IMR-90 (cell line): Measurements from ENCODE around the gene ASXL3.

ENCODE experiments used
- CEBPB ChIP-seq: IDR thresholded peaks from 2 replicates; pipeline ENCODE4 v1.6.1; 2012; ENCODE audit warnings: low read depth, low read length, improper control_type of control experiment
- CHD1 ChIP-seq: IDR thresholded peaks from 2 replicates; pipeline ENCODE4 v1.6.1; 2012; ENCODE audit warnings: low read depth, low read length, improper control_type of control experiment
- CTCF ChIP-seq: conservative IDR thresholded peaks from 2 replicates; pipeline ENCODE4 v1.5.1; 2012; ENCODE audit warnings: mild to moderate bottlenecking, low read depth, low read length, improper control_type of control experiment
- ELK1 ChIP-seq: fragments of 150-350 bp; IDR thresholded peaks from 2 replicates; pipeline ENCODE4 v1.6.1; 2016; ENCODE audit warnings: low read depth, mild to moderate bottlenecking, low read length, moderate library complexity, borderline replicate concordance
- FOS ChIP-seq: fragments of 150-350 bp; IDR thresholded peaks from 2 replicates; pipeline ENCODE4 v1.6.1; 2016; ENCODE audit warnings: low read depth, low read length
- MAFK ChIP-seq: IDR thresholded peaks from 2 replicates; pipeline ENCODE4 v1.6.1; 2012; ENCODE audit warnings: low read depth, low read length, improper control_type of control experiment
- MAZ ChIP-seq: IDR thresholded peaks from 2 replicates; pipeline ENCODE4 v1.6.1; 2012; ENCODE audit warnings: low read depth, mild to moderate bottlenecking, low read length, improper control_type of control experiment, moderate library complexity, borderline replicate concordance
- MXI1 ChIP-seq: IDR thresholded peaks from 2 replicates; pipeline ENCODE4 v1.6.1; 2012; ENCODE audit warnings: low read depth, mild to moderate bottlenecking, low read length, moderate library complexity, borderline replicate concordance
- POLR2A ChIP-seq: IDR thresholded peaks from 2 replicates; pipeline ENCODE4 v1.6.1; 2012; ENCODE audit warnings: mild to moderate bottlenecking, low read depth, low read length
- RAD21 ChIP-seq: IDR thresholded peaks from 2 replicates; pipeline ENCODE4 v1.6.1; 2012; ENCODE audit warnings: low read length, improper control_type of control experiment
- RCOR1 ChIP-seq: IDR thresholded peaks from 2 replicates; pipeline ENCODE4 v1.6.1; 2012; ENCODE audit warnings: mild to moderate bottlenecking, low read length, improper control_type of control experiment; ENCODE audit not compliant: insufficient replicate concordance
- RFX5 ChIP-seq: IDR thresholded peaks from 2 replicates; pipeline ENCODE4 v1.8.0; 2012; ENCODE audit warnings: low read depth, mild to moderate bottlenecking, low read length, moderate library complexity
- USF2 ChIP-seq: fragments of 150-350 bp; IDR thresholded peaks from 2 replicates; pipeline ENCODE4 v1.6.1; 2017; ENCODE audit warnings: mild to moderate bottlenecking, antibody characterized with exemption, low read length, low read depth

GRCh38 chr18:33583901-33584300 lies 5.9 kb downstream of the ASXL3 start:
- TF ChIP-seq CTCF (no peak), MAFK (no peak), RAD21 (no peak), CHD1 (no peak), ELK1 (no peak), RCOR1 (no peak), CEBPB (no peak), POLR2A (no peak), RFX5 (no peak), MXI1 (no peak), MAZ (no peak), USF2 (no peak), FOS (no peak)
